Endothelial cell of umbilical vein (primary cell): ENCODE results near the gene FAM76B. TPM values are rescaled to one million over a fixed set of nuclear protein-coding genes. Genes with fewer than 3 reads are reported as not detected.

Source experiments
- BruUV-seq: library from RNA; stranded (reverse); fragments of 400-500 nt; replicated peaks from 2 replicates; lab custom pipeline; 2021; lab: Mats Ljungman, UMichigan
- CTCF ChIA-PET: fragments of 300-600, 350-600 bp; sonication (Branson Sonifier 250); formaldehyde crosslinking; loops from one replicate; lab custom pipeline; 2021; ENCODE audit warnings: antibody characterized with exemption, inconsistent platforms; lab: Charles Lee
- POLR2A ChIA-PET: fragments of 300-600, 350-600 bp; sonication (Branson Sonifier 250); formaldehyde crosslinking; loops from one replicate; lab custom pipeline; 2021; ENCODE audit warnings: antibody characterized with exemption, inconsistent platforms; lab: Charles Lee
- DNase-seq: peaks from one replicate; pipeline ENCODE4 v3.0.0-alpha.2; 2011; ENCODE audit warnings: low read depth, low spot score
- FAIRE-seq: peaks from 2 replicates; lab custom pipeline; 2011; peaks lifted over from hg19 to GRCh38; lab: Jason Lieb, UNC
- H2AFZ ChIP-seq: 2 replicates; pipeline ENCODE4 v1.6.0; 2012; ENCODE audit warnings: low read depth, low read length, control low read depth, inconsistent platforms
- H3K27ac ChIP-seq: 2 replicates; pipeline ENCODE4 v1.5.1; 2011; ENCODE audit warnings: low read depth, mild to moderate bottlenecking, control low read depth, low read length, moderate library complexity; ENCODE audit not compliant: insufficient read depth
- H3K27me3 ChIP-seq, 2 experiments: 2 replicates each; pipeline versions ENCODE4 v1.6.0 to v1.6.1; 2011; ENCODE audit warnings: low read length in 2 of 2, mixed read lengths in 1 of 2; ENCODE audit not compliant: control insufficient read depth in 2 of 2, insufficient read depth in 2 of 2
- H3K36me3 ChIP-seq, 2 experiments: 2 replicates in 1 of 2; 3 replicates in 1 of 2; pipeline ENCODE4 v1.5.1; 2011; ENCODE audit warnings: low read length in 2 of 2, mild to moderate bottlenecking in 1 of 2, moderate library complexity in 1 of 2; ENCODE audit not compliant: control insufficient read depth in 2 of 2, insufficient read depth in 2 of 2; ENCODE audit errors: extremely low read depth in 1 of 2
- H3K4me1 ChIP-seq: 3 replicates; pipeline ENCODE4 v1.5.1; 2011; ENCODE audit warnings: mild to moderate bottlenecking, low read length; ENCODE audit not compliant: control insufficient read depth, insufficient read depth; ENCODE audit errors: extremely low read depth
- H3K4me2 ChIP-seq: 2 replicates; pipeline ENCODE4 v1.6.1; 2011; ENCODE audit warnings: low read length, control low read depth, mixed read lengths; ENCODE audit not compliant: insufficient read depth
- H3K4me3 ChIP-seq, 3 experiments: fragments of 200-600 bp in 1 of 3; sonication (generic), shearing (Covaris generic) in 1 of 3; replicated peaks in 1 of 3; 2 replicates each; pipeline ENCODE4 v1.5.1; 2011 to 2016; ENCODE audit warnings: control low read depth in 3 of 3, low read length in 3 of 3, mild to moderate bottlenecking in 2 of 3, inconsistent platforms in 1 of 3, low read depth in 1 of 3, moderate library complexity in 1 of 3; ENCODE audit not compliant: insufficient read depth in 1 of 3
- H3K79me2 ChIP-seq: 2 replicates; pipeline ENCODE4 v1.6.0; 2012; ENCODE audit warnings: low read length, inconsistent platforms; ENCODE audit not compliant: control insufficient read depth, insufficient read depth
- H3K9ac ChIP-seq: replicated peaks from 2 replicates; pipeline ENCODE3; 2011; ENCODE audit warnings: low read length, control low read depth; ENCODE audit not compliant: insufficient read depth; ENCODE audit errors: extremely low read depth
- H3K9me1 ChIP-seq: replicated peaks from 3 replicates; pipeline ENCODE4 v1.6.0; 2011; ENCODE audit warnings: mild to moderate bottlenecking, low read length; ENCODE audit not compliant: control insufficient read depth, insufficient read depth; ENCODE audit errors: extremely low read depth
- H3K9me3 ChIP-seq: replicated peaks from 2 replicates; pipeline ENCODE4 v1.5.1; 2012; ENCODE audit warnings: low read length, inconsistent platforms; ENCODE audit not compliant: control insufficient read depth, insufficient read depth
- H4K20me1 ChIP-seq: replicated peaks from 2 replicates; pipeline ENCODE3; 2011; ENCODE audit warnings: mild to moderate bottlenecking, low read length; ENCODE audit not compliant: control insufficient read depth, insufficient read depth; ENCODE audit errors: extremely low read depth
- EZH2 ChIP-seq: IDR thresholded peaks from 2 replicates; pipeline ENCODE4 v1.6.1; 2012; ENCODE audit warnings: borderline replicate concordance, low read depth, mild to moderate bottlenecking, moderate library complexity, low read length, inconsistent platforms; ENCODE audit not compliant: severe bottlenecking
- FOS ChIP-seq: IDR thresholded peaks from 2 replicates; pipeline ENCODE4 v1.6.1; 2011; ENCODE audit warnings: mild to moderate bottlenecking, low read length, moderate library complexity, borderline replicate concordance; ENCODE audit not compliant: insufficient read depth
- GATA2 ChIP-seq: IDR thresholded peaks from 2 replicates; pipeline ENCODE4 v1.7.0; 2011; ENCODE audit warnings: low read depth, mild to moderate bottlenecking, moderate library complexity, mixed read lengths, low read length; ENCODE audit not compliant: insufficient read length, insufficient read depth
- JUN ChIP-seq: IDR thresholded peaks from 2 replicates; pipeline ENCODE4 v1.6.1; 2011; ENCODE audit warnings: borderline replicate concordance, low read depth; ENCODE audit not compliant: insufficient read length, insufficient read depth
- MYC ChIP-seq: IDR thresholded peaks from one replicate; pipeline ENCODE4 v1.6.1; 2011; ENCODE audit warnings: mild to moderate bottlenecking, low read depth, low read length
- POLR2A ChIP-seq: IDR thresholded peaks from 2 replicates; pipeline ENCODE4 v1.6.1; 2012; ENCODE audit warnings: low read depth, mild to moderate bottlenecking, control low read depth, low read length
- POLR2AphosphoS5 ChIP-seq: IDR thresholded peaks from 2 replicates; pipeline ENCODE4 v1.6.1; 2012; ENCODE audit warnings: low read depth, mild to moderate bottlenecking, control low read depth, low read length, moderate library complexity; ENCODE audit not compliant: insufficient read depth
- dilution Hi-C: fragments of 300-500 bp; cut with MboI; formaldehyde crosslinking; loops from one replicate; pipeline ENCODE4 v1.15.0; 2019; ENCODE audit warnings: low sequenced_read_pairs; ENCODE audit not compliant: extremely low pct_ligation_motif_present
- intact Hi-C: fragments of 100-400 bp; cut with micrococcal nuclease; formaldehyde crosslinking; loops from one replicate; pipeline ENCODE4 v1.10.0; 2022
- polyA plus RNA-seq, 4 experiments: library from polyadenylated mRNA; depleted of rRNA in 3 of 4; stranded (reverse) in 3 of 4; unstranded in 1 of 4; fragments of >200 nt; gene quantifications; 2 replicates each; pipeline versions ENCODE4 v1.2.1 to v1.2.3, GENCODE V29; 2011 to 2012; ENCODE audit warnings: missing spikeins in 1 of 4
- total RNA-seq: library from RNA; stranded (reverse); gene quantifications from 2 replicates; pipeline ENCODE4 v1.2.3, GENCODE V29; 2021
- TF ChIP-seq, protein P1 (sequence below): IDR thresholded peaks from 2 replicates; pipeline ENCODE4 v1.6.1; 2011; ENCODE audit not compliant: insufficient read depth, insufficient read length
- TF ChIP-seq, protein P2 (sequence below), 2 donors: IDR thresholded peaks; 1 replicate in 1 of 2; 2 replicates in 1 of 2; pipeline ENCODE4 v1.5.1; 2011; ENCODE audit warnings: low read length in 2 of 2, mild to moderate bottlenecking in 2 of 2, moderate library complexity in 2 of 2, control low read depth in 1 of 2, inconsistent platforms in 1 of 2, low read depth in 1 of 2; ENCODE audit not compliant: insufficient read depth in 1 of 2; ENCODE audit errors: extremely low read depth in 1 of 2

Gene FAM76B
- total and polyA plus RNA-seq, 2 donors (not counting 3 experiments of a cell fraction or from before 2014, with no cell fraction given) = 6.7 to 25.7 TPM

DNA sequence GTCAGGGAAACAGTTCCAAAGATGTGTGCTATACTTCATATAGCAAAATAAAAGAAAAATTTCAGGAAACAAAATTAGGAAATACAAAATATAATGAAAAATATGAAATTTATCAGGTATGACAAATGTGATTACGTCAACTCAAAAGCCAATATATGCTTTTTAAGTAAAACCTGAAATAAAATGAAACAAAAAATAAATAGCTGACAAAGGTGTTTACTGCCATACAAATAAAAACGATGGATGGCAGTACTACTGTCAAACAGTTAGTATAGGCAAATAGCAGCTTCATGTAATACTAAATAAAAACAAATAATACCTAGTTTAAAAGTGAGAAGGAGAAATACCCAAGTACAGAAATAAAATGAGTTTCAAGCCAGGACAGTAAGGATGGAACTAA lies 14.4 kb upstream of the FAM76B start:
- no peak overlapping the region for H3K9ac ChIP-seq
- BruUV-seq = no TSS peak
- H3K27me3 ChIP-seq = no peaks in the 10 kb centered on the region
- peaks cover 0 to 2% of the 10 kb centered on the region in 2 experiments for H3K36me3 ChIP-seq
- no peak overlapping the region for H3K4me3 ChIP-seq
- no peaks in the 10 kb centered on the region for H4K20me1 ChIP-seq
- FAIRE-seq (no peak), DNase-seq (no peak)
- TF ChIP-seq, protein P1, sequence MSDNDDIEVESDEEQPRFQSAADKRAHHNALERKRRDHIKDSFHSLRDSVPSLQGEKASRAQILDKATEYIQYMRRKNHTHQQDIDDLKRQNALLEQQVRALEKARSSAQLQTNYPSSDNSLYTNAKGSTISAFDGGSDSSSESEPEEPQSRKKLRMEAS = no peak
- no peak for TF ChIP-seq EZH2
- TF ChIP-seq MYC = no peak
- TF ChIP-seq FOS = no peak
- TF ChIP-seq JUN = no peak
- TF ChIP-seq, protein P2, sequence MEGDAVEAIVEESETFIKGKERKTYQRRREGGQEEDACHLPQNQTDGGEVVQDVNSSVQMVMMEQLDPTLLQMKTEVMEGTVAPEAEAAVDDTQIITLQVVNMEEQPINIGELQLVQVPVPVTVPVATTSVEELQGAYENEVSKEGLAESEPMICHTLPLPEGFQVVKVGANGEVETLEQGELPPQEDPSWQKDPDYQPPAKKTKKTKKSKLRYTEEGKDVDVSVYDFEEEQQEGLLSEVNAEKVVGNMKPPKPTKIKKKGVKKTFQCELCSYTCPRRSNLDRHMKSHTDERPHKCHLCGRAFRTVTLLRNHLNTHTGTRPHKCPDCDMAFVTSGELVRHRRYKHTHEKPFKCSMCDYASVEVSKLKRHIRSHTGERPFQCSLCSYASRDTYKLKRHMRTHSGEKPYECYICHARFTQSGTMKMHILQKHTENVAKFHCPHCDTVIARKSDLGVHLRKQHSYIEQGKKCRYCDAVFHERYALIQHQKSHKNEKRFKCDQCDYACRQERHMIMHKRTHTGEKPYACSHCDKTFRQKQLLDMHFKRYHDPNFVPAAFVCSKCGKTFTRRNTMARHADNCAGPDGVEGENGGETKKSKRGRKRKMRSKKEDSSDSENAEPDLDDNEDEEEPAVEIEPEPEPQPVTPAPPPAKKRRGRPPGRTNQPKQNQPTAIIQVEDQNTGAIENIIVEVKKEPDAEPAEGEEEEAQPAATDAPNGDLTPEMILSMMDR (IDR thresholded peaks at IDR 0.05; ENCODE audit: extremely low read depth in 1 of 2, insufficient read depth in 1 of 2, low read depth in 1 of 2, low read length in 2 of 2) = no peak
- TF ChIP-seq GATA2 = no peak
- no peak for TF ChIP-seq POLR2A
- TF ChIP-seq POLR2AphosphoS5 = no peak
- ChIA-PET POLR2A (no interaction called here), CTCF (interaction anchor here (1.2 kb wide), 1 partner anchor 32 kb away, joined by 3 read pairs; no protein-coding TSS in a partner anchor)
- no peaks in the 10 kb centered on the region for H3K9me3 ChIP-seq
- no peaks in the 10 kb centered on the region for H3K4me1 ChIP-seq
- intact Hi-C loops = no loop called here
- H3K79me2 ChIP-seq = no peaks in the 10 kb centered on the region
- H3K4me2 ChIP-seq = no peak overlapping the region
- dilution Hi-C loops = no loop called here
- no peak overlapping the region for H2AFZ ChIP-seq
- H3K9me1 ChIP-seq = no peaks in the 10 kb centered on the region
- no peak overlapping the region for H3K27ac ChIP-seq
